Measurements from ENCODE around the gene SPON2.
"Not testable (repeated sequence)": the region's sequence is repeated elsewhere in the genome, so short reads cannot be mapped to it uniquely, and the experiment has no call there.

GRCh38 chr4:1125466-1125865, 46.9 kb downstream of the SPON2 start:
- not testable (repeated sequence) for TF ChIP-seq POLR2A (IDR thresholded peaks at IDR 0.05; ENCODE audit: low read length); FOSL2 (IDR thresholded peaks at IDR 0.05); FOSL2 (CRISPR knock-in tag; IDR thresholded peaks at IDR 0.05); CTCF (IDR thresholded peaks at IDR 0.05); TP53 (CRISPR knock-in tag; IDR thresholded peaks at IDR 0.05); HOXB13 (CRISPR knock-in tag; IDR thresholded peaks at IDR 0.05; ENCODE audit: low read depth)

Data from A549 (cell line).